ENCODE data around the gene RAVER2.
A peak's percentile ranks its signal among the peaks of the same experiment; 100 is the strongest.

Gene RAVER2

DNA sequence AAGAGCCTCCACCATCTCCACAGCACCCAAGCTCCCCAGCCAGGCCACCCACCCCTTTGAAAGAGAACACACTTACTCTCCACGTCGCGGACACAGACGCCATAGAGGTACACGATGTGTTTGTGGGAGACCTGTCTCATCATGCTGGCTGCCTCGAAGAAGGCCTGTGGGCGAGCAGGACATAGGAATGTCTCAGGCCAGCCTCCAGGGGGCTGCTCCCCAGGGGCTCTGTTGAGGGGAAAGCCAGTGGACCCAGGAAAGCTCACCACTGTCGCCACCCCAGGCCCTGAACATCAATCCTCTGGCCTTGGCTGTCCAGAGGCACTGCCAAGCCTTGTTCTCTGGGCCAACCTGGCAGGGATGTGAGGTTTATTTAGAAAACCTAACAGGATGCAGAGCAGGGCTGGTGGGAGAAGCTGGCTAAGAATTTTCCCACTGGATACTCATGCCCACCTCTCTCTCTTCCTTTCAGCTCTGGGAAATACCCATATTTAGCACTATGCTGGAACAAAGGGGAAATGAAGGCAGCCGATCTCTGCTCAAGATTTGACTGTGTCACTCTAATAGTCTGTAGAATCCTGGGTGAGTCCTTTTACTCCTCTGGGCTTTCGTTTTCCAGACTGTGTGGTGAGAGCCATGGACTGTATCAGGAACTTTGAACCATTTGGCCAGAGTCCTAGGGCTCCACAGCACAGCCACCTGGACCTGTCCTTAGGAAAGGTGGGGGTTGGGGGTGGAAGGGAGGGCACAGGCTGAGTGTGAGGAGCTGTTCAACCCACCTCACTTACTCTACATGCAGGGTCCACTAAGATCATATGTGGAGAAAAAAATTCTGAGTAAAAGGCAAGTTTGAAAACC, 101.9 kb downstream of the RAVER2 start:
- DNase-seq (ENCODE audit: low spot score), result no peak

- DNase-seq (ENCODE audit: low spot score), result no peak
These were observed 102.8 kb downstream of the RAVER2 start for GRCh38 chr1:64847666-64848065.

DNA sequence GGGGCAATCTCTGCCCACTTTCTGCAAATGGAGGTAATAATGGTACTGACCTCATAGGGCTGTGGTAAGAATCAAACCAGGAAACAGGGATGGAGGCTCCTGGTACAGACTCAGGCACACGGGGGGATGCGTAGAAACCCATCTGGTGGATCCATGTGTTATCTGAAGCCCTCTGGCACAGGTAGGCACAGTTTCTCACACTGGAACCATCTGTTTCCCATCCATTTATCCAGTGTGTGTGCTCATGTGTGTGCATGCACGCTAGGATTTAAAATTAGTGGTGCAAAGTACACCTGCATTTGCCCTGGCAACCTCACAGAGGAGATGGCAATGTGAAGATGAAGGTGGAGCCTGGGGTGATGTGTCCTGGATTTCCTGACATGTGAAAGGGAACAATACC, 103.3 kb downstream of the RAVER2 start:
- no peak for DNase-seq (ENCODE audit: low spot score)

DNA sequence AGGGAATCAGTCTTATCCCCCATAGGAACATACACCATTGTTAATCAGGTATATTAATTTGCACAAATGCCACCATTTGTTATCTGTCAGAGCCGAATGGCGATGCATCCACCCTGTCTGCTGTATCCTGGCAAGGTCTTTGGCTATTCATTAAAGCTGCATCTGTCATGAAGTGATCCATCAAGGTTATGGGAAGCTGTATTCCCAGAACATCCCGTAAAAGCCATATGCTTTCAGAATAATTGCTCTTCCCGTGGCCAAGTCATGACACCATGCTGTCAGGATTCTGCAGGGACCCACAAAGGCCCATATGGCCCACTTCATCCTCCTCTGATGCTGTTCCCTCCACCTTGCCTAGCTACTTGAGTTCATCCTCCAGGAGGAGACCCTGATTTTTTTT, 103.9 kb downstream of the RAVER2 start:
- DNase-seq (ENCODE audit: low spot score), result no peak

DNA sequence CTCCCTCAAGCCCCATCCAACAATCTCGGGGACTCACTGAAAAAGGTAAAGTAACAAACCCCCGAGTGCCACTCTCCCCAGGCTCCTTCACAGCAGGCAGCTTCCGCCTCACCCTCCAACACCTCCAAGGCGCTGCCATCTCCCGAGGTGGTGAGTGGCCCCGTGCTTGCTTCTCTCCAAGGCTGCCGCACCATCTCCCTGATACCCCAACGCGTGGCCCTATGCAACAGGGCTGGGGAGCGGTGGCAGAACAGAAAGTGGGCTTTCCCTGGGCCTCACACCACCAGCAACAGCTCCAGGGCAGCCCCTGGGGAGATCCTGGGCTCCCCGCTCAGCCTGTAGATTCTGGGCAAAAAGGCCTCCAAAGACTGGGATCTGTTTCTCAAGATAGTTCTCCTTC, 105.1 kb downstream of the RAVER2 start:
- no peak for DNase-seq (ENCODE audit: low spot score)

GRCh38 chr1:64850846-64851245, 106.0 kb downstream of the RAVER2 start:
- DNase-seq (ENCODE audit: low spot score), result no peak

GRCh38 chr1:64851664-64852063, 106.8 kb downstream of the RAVER2 start:
- DNase-seq (ENCODE audit: low spot score), result no peak

- DNase-seq (ENCODE audit: low spot score), result no peak
These were observed 109.8 kb downstream of the RAVER2 start for GRCh38 chr1:64854674-64855073.

DNA sequence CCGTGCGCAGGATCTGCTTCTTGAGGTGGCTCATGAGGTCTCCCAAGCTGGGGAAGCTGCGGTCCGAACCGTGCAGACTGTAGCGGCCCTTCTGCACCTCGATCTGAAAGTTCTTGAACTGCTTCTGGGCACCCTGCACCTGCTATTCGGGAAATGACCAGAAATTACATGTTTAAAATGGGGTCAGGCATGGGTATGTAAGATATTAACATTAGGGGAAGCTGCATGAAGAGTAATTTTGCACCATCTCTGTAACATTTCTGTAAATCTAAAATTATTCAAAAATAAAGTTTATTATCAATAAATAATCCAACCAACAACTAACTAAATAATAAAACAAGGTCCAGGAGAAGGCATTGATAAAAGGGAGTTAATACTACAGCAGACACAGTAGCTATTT, 110.7 kb downstream of the RAVER2 start:
- no peak for DNase-seq (ENCODE audit: low spot score)

DNA sequence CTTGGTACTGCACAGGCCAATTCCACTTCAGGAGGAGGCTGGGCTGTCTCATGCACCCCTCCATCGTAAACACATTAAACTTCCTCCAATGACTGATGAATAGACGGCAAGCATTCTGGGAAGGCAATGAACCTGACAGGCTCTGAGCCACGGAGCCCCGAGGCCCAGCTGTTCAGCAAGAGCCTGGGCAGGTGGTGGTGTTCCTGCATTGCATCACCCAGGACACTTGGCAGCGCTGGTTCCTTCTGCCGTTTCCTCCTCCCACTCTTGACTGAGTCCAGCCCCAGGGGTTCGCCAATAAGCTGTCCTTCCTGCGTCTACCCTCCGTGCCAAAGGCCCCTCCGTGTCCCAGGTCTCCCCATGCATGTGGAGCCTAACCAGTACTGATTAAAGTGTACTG, 111.7 kb downstream of the RAVER2 start:
- DNase-seq (ENCODE audit: low spot score), result no peak

DNA sequence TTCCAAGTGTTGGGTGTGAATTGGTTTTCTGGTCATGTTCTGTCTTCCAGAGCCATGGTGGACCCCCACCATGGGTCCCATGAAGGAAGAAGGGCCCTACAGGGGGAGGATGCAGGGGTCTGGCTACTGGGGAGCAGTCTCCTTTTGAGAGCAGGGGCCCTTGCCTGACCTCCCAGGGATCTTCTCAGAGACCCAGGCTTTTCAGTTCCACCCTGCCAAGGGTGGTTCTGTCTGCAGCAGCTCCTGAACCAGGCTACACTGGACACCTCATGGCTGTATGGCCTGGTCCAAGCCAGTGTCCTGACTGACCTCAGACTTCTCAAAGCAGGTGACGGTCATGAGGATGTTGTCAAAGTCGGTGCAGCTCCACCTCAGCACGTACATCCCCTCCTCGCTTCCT, 112.5 kb downstream of the RAVER2 start:
- DNase-seq (ENCODE audit: low spot score), result no peak

DNA sequence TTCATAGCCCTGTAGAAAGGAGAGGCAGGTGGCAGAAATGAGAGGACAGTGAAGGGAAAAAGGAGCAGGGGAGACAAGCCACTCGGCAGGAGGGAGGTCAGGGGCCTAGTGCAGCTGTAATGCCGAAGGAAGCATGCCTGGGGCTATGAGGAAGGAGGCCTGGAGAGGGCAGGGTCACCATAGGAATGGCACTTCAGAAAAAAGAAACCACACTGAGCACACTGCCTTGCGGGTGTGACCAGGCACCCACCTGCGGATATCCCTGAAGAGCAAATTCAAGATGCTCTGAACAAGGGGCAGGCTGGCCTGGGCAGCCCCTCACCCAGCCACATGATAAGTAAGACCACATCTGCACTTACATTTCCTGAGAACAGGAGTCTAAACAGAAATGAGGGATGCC, 116.7 kb downstream of the RAVER2 start:
- DNase-seq (ENCODE audit: low spot score), result no peak

- DNase-seq (ENCODE audit: low spot score), result peak; percentile 77
These were observed 119.4 kb downstream of the RAVER2 start for GRCh38 chr1:64864018-64864940.

GRCh38 chr1:64865105-64865757, 120.4 kb downstream of the RAVER2 start:
- DNase-seq (ENCODE audit: low spot score), result no peak

DNA sequence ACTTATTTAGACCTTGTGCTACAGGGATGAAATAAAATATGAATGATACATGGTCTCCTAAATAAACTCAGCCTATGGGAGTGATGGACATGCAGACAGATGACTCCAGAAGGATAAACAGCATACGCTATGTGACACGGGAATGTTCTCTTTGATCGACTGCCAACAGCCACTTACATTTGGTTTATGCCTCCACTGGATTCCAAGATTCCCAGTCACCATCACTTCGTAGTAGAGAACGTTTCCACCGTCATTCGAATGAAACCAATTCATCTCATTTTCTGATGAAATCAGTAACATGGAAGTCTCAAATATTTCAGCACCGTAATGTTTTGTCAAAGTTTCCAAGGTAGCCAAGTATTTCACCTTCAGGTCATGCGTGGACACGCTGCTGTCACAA, 121.8 kb downstream of the RAVER2 start:
- DNase-seq (ENCODE audit: low spot score), result no peak

DNA sequence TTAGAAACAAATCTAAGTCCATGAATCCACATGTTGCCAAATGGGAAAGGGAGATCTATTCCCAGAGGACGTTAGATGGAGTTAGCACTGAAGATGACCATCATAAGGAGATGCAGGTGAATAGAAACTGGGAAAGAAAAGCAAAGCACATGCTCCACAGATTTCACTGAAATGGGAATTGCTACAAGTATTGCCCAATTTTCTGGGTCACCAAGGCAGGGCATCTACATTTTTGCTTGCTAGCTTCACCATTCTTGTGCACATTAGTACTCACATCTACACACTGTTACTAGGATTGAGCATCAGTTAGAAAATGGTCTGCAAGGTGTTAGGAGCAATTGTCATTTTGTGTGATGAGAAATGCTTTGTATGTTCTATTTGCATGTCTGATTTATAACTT, 122.4 kb downstream of the RAVER2 start:
- no peak for DNase-seq (ENCODE audit: low spot score)

- no peak for DNase-seq (ENCODE audit: low spot score)
These were observed 126.4 kb downstream of the RAVER2 start for GRCh38 chr1:64871256-64871655.

- DNase-seq (ENCODE audit: low spot score), result no peak
These were observed 127.2 kb downstream of the RAVER2 start for GRCh38 chr1:64872067-64872466.

DNA sequence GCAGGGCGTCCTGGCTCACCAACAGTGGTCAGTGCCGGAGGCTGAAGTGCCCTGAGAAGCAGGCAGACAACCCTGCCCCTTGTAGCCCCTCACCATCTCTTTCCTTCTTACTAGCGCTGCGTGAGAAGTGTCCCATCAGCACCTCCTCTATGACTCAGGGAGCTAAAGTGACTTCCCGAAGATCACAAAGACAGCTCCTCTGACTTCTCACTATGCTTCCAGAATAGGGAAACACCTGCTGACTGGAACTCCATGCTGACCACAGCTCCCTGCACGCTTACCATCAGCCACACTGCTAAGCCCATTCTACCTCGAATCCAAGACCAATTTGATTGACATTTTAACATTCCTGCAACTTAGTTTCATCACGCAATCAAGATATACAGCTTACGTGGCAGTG, 128.7 kb downstream of the RAVER2 start:
- no peak for DNase-seq (ENCODE audit: low spot score)

DNA sequence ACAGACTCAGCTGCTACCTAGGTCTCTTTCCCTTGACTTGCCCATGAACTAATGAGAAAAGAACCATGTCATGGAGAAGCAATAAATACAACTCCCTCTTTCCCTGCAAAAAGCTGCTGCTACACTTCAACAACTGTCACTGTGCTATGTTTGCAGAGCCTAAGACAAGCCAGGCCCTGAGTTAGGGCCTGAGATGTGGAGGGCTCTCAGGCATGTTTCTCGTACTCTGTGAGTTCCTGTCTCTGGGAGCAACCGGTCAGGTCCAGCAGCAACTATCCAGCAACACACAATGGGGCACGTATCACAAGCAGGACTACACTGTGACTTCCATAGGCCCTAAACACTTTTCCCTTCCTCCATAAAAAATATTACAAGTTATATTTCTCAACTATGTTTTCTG, 129.8 kb downstream of the RAVER2 start:
- no peak for DNase-seq (ENCODE audit: low spot score)

DNA sequence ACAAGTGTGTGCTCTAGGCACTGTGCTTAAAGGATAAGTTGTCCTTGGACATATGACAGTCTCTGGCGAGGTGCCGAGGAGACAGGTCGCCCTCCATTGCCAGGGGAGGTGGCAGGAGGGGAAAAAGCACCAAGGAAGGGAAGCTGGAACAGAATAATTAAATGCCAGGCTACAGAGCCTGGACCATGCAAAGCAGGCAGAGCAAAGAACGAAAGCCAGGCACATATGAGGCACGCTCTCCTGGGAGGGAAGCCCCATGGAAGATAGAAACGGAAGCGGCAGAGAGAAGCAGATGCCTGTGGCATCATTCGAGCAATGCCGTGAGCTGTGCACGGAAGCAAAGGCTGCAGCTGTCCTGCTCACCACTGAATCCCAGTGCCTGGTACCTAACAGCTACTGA, 130.2 kb downstream of the RAVER2 start:
- peak; percentile 19 for DNase-seq (ENCODE audit: low spot score)

GRCh38 chr1:64875606-64876005, 130.7 kb downstream of the RAVER2 start:
- DNase-seq (ENCODE audit: low spot score), result no peak

DNA sequence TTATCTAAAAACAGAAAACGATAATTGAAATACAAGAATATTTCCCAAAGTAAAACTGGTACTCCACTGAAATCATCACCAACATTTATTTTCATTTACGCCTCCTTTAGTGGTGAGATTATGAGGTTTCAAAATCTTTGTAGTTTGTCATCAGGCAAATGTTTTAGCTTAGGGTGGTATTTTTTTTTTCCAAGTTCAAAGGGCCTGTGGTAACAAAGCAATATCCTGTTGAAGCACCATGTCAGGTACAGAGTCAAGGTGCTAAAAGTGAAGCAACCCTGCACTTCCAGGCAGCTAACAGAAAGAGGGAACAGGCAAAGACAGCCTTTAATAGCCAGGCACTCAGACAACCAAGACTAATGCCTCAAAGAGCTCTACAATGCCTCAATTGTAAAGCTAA, 132.3 kb downstream of the RAVER2 start:
- no peak for DNase-seq (ENCODE audit: low spot score)

All from pons (tissue), 1 donor.